ENCODE measurements around the gene LUC7L2.

Gene LUC7L2

DNA sequence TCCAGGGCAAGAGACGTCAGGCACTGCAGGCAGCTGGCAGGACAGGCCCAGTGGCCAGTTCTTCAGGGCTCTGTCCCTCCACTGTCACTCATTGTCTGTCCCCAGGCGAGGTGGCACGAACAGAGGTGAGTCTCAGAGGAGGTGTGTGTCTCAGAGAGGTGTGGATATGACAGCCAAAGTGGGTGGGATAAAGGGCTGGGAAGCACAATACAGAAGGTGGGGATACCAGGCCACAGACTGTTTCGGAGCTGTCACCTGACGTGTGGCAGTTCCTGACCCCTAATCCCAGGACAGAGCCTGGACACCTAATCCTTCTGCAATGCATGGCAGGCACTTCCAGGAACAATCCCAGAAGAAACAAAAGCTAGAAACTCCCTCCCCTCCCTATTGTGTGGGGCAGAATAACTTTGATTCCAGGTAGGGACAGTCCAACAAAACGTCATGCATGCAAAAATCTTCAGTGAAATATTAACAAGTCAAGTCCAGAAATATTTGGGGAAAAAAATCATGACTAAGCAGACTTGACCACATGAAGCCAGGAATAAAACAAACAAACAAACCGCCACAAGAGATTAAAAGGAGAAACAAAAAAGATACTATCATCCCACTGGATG lies 112.2 kb downstream of the LUC7L2 start:
- no peak for DNase-seq
- Mint-ChIP-seq H3K9me3 (peaks cover 5 to 8% of the 10 kb centered on the region in 2 donors), H3K4me3 (no peak overlapping the region), H3K27ac (no peak overlapping the region), H3K4me1 (no peaks in the 10 kb centered on the region), H3K27me3 (no peaks in the 10 kb centered on the region)
- ATAC-seq: no peak

Data from stimulated activated naive CD8-positive, alpha-beta T cell treated with anti-CD3 and anti-CD28 coated beads, Interleukin-15, amount 100 ng/mL, for 72 hours (primary cell).